GM12878 (cell line): ENCODE data around the gene EHBP1L1.

Experiments
- SPI1 ChIP-seq: IDR thresholded peaks from 2 replicates; pipeline ENCODE4 v1.6.1; 2011; ENCODE audit warnings: low read depth, mild to moderate bottlenecking, low read length, moderate library complexity, borderline replicate concordance; ENCODE audit not compliant: insufficient read depth
- SREBF2 ChIP-seq: IDR thresholded peaks from 2 replicates; pipeline ENCODE4 v1.6.1; 2012; ENCODE audit warnings: mild to moderate bottlenecking, low read length
- YY1 ChIP-seq: IDR thresholded peaks from 2 replicates; pipeline ENCODE4 v1.6.1; 2011; ENCODE audit warnings: low read depth, mild to moderate bottlenecking, low read length
- ZNF24 ChIP-seq: fragments of 450-650 bp; IDR thresholded peaks from 2 replicates; pipeline ENCODE4 v1.6.1; 2017; ENCODE audit warnings: antibody characterized with exemption, mild to moderate bottlenecking
- ZNF274 ChIP-seq: IDR thresholded peaks from one replicate; pipeline ENCODE4 v1.8.0; 2011; ENCODE audit not compliant: insufficient read length, insufficient read depth
- ZZZ3 ChIP-seq: IDR thresholded peaks from 2 replicates; pipeline ENCODE4 v1.6.1; 2011; ENCODE audit warnings: low read depth; ENCODE audit not compliant: control insufficient read depth, insufficient read length

DNA sequence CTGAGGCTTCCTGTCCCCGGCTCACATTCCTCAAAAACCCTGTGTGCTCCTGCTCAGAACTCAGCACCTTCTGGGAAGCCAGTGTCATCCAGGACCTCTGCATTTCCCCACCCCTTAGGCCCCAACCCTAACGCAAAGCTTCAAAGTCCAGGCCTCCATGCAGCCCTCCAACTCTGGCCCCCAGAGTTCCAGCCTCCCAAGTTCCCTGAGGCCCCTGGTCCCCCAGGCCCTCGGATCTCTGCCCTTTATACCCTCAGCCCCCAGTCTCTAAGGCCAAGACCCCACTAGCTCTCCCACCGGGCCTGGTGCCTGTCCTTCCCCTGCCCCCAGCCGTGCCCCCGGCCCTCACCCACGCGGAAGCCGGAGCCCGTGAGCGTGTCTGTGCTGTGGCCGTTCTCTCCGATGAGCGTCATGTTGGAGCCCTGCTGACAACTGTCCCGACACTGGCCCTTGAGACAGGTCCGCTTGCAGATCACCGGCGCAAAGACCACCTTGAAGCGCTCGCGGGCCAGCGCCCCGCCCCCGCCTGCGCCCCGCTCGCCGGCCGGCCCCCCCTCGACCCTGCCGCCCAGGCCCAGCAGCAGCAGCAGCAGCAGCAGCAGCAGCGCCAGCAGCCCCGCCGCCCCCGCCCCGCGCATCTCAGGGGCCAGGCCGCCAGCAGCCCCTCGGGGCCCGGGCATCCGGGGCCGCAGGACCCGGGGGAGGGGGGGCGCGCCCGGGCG, 18.4 kb upstream of the EHBP1L1 start:
- no peak for TF ChIP-seq SPI1
- TF ChIP-seq ZNF24 = no peak
- no peak for TF ChIP-seq SREBF2
- TF ChIP-seq ZNF274 = no peak
- TF ChIP-seq YY1 = no peak
- TF ChIP-seq ZZZ3 = no peak
